Left lung (tissue), 10 donors: Measurements from ENCODE around the gene BCL11A. TPM values are rescaled to one million over a fixed set of nuclear protein-coding genes. Genes with fewer than 3 reads are reported as not detected.

Source experiments
- ATAC-seq: fragments of 200-7000 bp; cut with Tn5 transposase; one replicate; pipeline ENCODE4 v1.9.1; 2020; ENCODE audit warnings: moderate library complexity
- DNase-seq, 4 donors: peaks; one replicate each; pipeline ENCODE4 v3.0.0-alpha.2; 2013 to 2020
- H3K27ac ChIP-seq, 2 donors: fragments of 200-600 bp; sonication (generic) in 1 of 2; one replicate each; pipeline versions ENCODE4 v1.5.0 to v1.8.0; 2020 to 2021
- H3K27me3 ChIP-seq, 2 donors: fragments of 200-600 bp; sonication (generic) in 1 of 2; one replicate each; pipeline versions ENCODE4 v1.5.0 to v1.8.0; 2020 to 2021
- H3K36me3 ChIP-seq, 2 donors: fragments of 200-600 bp; sonication (generic) in 1 of 2; one replicate each; pipeline versions ENCODE4 v1.5.0 to v1.8.0; 2020 to 2021
- H3K4me1 ChIP-seq, 2 donors: fragments of 200-600 bp; one replicate each; pipeline ENCODE4 v1.8.0; 2021
- H3K4me3 ChIP-seq, 2 donors: fragments of 200-600 bp; sonication (generic) in 1 of 2; one replicate each; pipeline versions ENCODE4 v1.5.0 to v1.8.0; 2020 to 2021; ENCODE audit warnings: mild to moderate bottlenecking in 1 of 2
- H3K9me3 ChIP-seq, 2 donors: fragments of 200-600 bp; sonication (generic) in 1 of 2; one replicate each; pipeline versions ENCODE4 v1.5.0 to v1.8.0; 2020 to 2021
- CTCF ChIP-seq, 2 donors: fragments of 200-600 bp; sonication (generic) in 1 of 2; IDR thresholded peaks; one replicate each; pipeline versions ENCODE4 v1.5.0 to v1.8.0; 2021; ENCODE audit warnings: antibody characterized with exemption in 2 of 2
- intact Hi-C, 2 donors: fragments of 100-400 bp; cut with DNase I; formaldehyde crosslinking; loops; one replicate each; pipeline versions ENCODE4 v1.11.2 to v1.14.2; 2022
- polyA plus RNA-seq, 6 donors: library from polyadenylated mRNA; unstranded; fragments of 120-200 nt; gene quantifications; one replicate each; pipeline ENCODE4 v1.2.1, GENCODE V29; 2013; ENCODE audit not compliant: insufficient read length in 6 of 6
- total RNA-seq, 2 donors: library from RNA; stranded (reverse); fragmentation: NEBNext Ultra II Directional; extraction: Animal tissue kit (Norgen Biotek cat#: 25700); gene quantifications; one replicate each; pipeline ENCODE4 v1.2.1, GENCODE V29; 2021
- donor health status: DM: no; HTN: yes; CAD: no.
- donor health status: DM: no; HTN: no; CAD: no.

The BCL11A gene
- total and polyA plus RNA-seq, 8 donors, result 4.0 to 33.5 (median 24.9) TPM

GRCh38 chr2:60585276-60585675 is 31.8 kb upstream of the BCL11A start:
- DNase-seq, result no peak
- TF ChIP-seq CTCF (IDR thresholded peaks at IDR 0.05), result no peak

GRCh38 chr2:60583604-60584003 is 30.1 kb upstream of the BCL11A start:
- Histone ChIP-seq H3K4me1 (peaks cover 0 to 10% of the 10 kb centered on the region in 2 donors), H3K4me3 (no peak overlapping the region), H3K27me3 (peaks cover 6 to 43% of the 10 kb centered on the region in 2 donors), H3K9me3 (no peaks in the 10 kb centered on the region), H3K36me3 (no peaks in the 10 kb centered on the region), H3K27ac (no peak overlapping the region)
- intact Hi-C loops, result no loop called here
- no peak for DNase-seq
- TF ChIP-seq CTCF (IDR thresholded peaks at IDR 0.05), result no peak
- ATAC-seq, result no peak

More at GRCh38 chr2:60585276-60585675, 31.8 kb upstream of the BCL11A start:
- Histone ChIP-seq H3K9me3 (no peaks in the 10 kb centered on the region), H3K4me3 (no peak overlapping the region), H3K27me3 (peaks cover 6 to 41% of the 10 kb centered on the region in 2 donors), H3K4me1 (peaks cover 0 to 10% of the 10 kb centered on the region in 2 donors), H3K27ac (no peak overlapping the region), H3K36me3 (no peaks in the 10 kb centered on the region)
- ATAC-seq, result no peak
- intact Hi-C loops, result no loop called here

DNA sequence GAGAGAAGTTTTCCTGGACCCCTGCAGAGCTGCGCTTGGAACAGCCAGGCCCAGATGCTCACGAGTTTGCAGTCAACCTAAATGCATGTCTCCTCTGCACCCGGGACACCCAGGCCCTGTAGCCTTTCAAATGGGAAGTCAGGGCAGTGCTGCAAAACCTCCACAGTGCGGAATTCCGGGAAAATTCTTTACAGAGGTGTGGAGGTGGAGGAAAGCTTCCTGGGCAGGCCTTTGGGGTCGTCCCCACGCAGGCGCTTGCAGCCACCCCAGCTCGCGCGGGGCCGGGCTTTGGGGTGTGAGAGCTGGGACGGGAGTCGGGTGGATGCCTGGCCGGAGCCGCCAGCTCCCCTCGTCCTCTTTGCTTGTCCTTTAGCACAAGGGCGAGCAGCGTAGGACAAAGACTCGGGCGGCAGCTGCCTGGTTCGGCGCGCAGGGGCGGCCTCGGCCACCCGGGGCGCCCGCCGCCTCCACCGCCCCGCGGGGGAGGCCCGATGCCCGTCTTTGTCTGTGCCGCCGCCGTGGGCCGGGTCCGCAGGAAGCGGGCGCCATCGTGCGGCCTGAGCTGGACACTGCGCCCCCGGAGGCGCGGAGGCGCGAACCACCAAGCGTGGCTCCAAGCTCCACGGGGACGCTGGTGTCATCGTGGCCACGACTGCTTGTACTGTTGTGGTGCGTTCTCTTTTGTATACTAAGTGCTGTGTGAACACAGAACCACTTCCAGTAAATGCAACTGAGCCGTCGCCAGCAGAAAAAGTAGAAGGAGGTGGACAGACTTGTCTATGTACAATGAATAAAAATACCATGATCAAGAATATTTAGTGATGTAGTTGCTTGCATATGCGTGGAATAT is 28.2 kb upstream of the BCL11A start:
- DNase-seq, result peak; percentile 56 to 96 (median 73)
- peak; percentile 100 for ATAC-seq
- intact Hi-C loops, result no loop called here
- H3K36me3 ChIP-seq, result no peaks in the 10 kb centered on the region
- TF ChIP-seq CTCF (IDR thresholded peaks at IDR 0.05), result peak; percentile 92 to 95
- no peaks in the 10 kb centered on the region for H3K9me3 ChIP-seq
- H3K4me1 ChIP-seq, result peaks cover 0 to 10% of the 10 kb centered on the region in 2 donors
- H3K4me3 ChIP-seq, result peak overlapping the region; percentile 30 to 34
- H3K27me3 ChIP-seq, result peaks cover 6 to 50% of the 10 kb centered on the region in 2 donors
- H3K27ac ChIP-seq, result no peak overlapping the region

DNA sequence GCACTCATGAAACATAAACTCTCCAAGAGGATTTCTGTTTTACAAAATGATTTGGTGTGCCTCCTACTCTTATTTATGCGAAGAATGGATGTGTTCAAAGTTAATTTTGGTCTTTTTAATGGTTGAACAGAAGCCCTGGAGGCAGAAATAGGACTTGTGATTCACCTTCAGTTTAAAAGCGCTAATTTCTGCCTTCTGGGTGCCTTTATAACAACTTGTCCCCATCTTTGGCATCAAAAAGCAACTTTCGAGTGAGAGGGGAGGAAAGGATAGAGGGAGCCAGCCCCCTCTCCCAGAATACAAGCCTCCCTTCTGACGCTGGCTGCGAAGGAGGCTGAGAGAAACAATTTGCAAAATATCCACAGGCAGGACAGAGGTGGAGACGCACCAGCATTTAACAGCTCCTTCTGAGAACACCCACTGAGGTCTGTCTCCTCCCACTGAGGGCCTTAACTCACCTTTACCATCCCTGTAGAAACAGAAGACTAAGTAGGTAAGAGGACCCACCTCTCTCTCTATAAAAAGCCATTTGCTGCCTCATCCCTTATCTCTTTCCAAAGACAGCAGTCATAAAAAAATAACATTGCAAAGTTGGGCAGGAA is 24.3 kb upstream of the BCL11A start:
- DNase-seq (no peak), ATAC-seq (no peak)
- no peaks in the 10 kb centered on the region for H3K9me3 ChIP-seq
- H3K4me3 ChIP-seq, result no peak overlapping the region
- H3K27ac ChIP-seq, result no peak overlapping the region
- intact Hi-C loops, result no loop called here
- H3K4me1 ChIP-seq, result peaks cover 0 to 10% of the 10 kb centered on the region in 2 donors
- peaks cover 8 to 42% of the 10 kb centered on the region in 2 donors for H3K27me3 ChIP-seq
- H3K36me3 ChIP-seq, result no peaks in the 10 kb centered on the region
- TF ChIP-seq CTCF (IDR thresholded peaks at IDR 0.05), result no peak

GRCh38 chr2:60573251-60573650 is 19.8 kb upstream of the BCL11A start:
- H3K9me3 ChIP-seq, result no peaks in the 10 kb centered on the region
- peaks cover 0 to 5% of the 10 kb centered on the region in 2 donors for H3K4me1 ChIP-seq
- H3K27me3 ChIP-seq, result peaks cover 41 to 59% of the 10 kb centered on the region in 2 donors
- no peak for DNase-seq
- no peak for TF ChIP-seq CTCF (IDR thresholded peaks at IDR 0.05)
- no peak for ATAC-seq
- H3K36me3 ChIP-seq, result no peaks in the 10 kb centered on the region
- H3K4me3 ChIP-seq, result no peak overlapping the region
- intact Hi-C loops, result no loop called here
- H3K27ac ChIP-seq, result no peak overlapping the region
